PFSK-1 (cell line): ENCODE results near the gene C15orf61.

Experiments
- FOXP2 ChIP-seq: optimal IDR thresholded peaks from 2 replicates; pipeline ENCODE3; 2011; ENCODE audit warnings: borderline replicate concordance, control low read depth, inconsistent platforms; ENCODE audit not compliant: insufficient read depth; ENCODE audit errors: extremely low read length, extremely low read depth
- POLR2AphosphoS5 ChIP-seq: IDR thresholded peaks from 2 replicates; pipeline ENCODE4 v1.6.1; 2012; ENCODE audit warnings: low read depth, mild to moderate bottlenecking, control low read depth, low read length, moderate library complexity
- SIN3A ChIP-seq: IDR thresholded peaks from 2 replicates; pipeline ENCODE4 v1.6.1; 2012; ENCODE audit warnings: mild to moderate bottlenecking, low read length, moderate library complexity, borderline replicate concordance; ENCODE audit not compliant: insufficient read depth
- TAF1 ChIP-seq: IDR thresholded peaks from 2 replicates; pipeline ENCODE4 v1.6.1; 2012; ENCODE audit warnings: low read length, control low read depth, borderline replicate concordance; ENCODE audit not compliant: insufficient read depth
- TF ChIP-seq, protein P1 (sequence below), 2 experiments: IDR thresholded peaks; 2 replicates each; pipeline versions ENCODE4 v1.6.1 to v1.8.0; 2011 to 2012; ENCODE audit warnings: low read depth in 2 of 2, low read length in 2 of 2, control low read depth in 1 of 2, inconsistent platforms in 1 of 2, mild to moderate bottlenecking in 1 of 2, moderate library complexity in 1 of 2; ENCODE audit not compliant: insufficient read depth in 1 of 2

The C15orf61 gene

DNA sequence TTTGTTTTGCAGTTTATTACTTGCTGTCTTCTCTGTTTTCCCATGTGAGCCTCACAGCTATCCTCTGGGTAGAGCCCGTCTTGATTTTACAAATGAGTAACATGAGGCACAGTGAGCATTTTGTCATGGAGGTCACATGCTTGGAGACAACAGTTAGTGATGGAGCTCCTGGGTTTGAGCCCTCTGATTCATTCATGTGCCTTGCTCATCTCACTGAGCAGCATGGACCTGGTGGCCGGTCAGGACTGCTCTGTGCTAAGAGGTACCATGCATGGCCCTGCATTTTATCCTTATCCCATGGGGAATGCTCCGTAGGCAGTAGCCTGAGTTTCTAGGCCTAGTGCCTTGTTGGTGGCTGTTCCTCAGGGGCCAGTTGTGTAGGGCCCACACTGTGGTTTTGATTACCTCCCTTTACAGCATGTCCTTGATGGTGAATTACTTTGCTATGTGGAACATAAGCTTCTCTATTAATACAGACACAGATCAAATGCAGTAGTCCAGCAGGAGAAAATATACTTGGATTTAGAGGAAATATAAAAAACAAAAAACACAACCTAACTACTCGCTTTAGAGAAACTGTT, 57.2 kb downstream of the C15orf61 start:
- no peak for TF ChIP-seq FOXP2
- TF ChIP-seq POLR2AphosphoS5 = no peak
- TF ChIP-seq SIN3A = no peak
- TF ChIP-seq, protein P1, sequence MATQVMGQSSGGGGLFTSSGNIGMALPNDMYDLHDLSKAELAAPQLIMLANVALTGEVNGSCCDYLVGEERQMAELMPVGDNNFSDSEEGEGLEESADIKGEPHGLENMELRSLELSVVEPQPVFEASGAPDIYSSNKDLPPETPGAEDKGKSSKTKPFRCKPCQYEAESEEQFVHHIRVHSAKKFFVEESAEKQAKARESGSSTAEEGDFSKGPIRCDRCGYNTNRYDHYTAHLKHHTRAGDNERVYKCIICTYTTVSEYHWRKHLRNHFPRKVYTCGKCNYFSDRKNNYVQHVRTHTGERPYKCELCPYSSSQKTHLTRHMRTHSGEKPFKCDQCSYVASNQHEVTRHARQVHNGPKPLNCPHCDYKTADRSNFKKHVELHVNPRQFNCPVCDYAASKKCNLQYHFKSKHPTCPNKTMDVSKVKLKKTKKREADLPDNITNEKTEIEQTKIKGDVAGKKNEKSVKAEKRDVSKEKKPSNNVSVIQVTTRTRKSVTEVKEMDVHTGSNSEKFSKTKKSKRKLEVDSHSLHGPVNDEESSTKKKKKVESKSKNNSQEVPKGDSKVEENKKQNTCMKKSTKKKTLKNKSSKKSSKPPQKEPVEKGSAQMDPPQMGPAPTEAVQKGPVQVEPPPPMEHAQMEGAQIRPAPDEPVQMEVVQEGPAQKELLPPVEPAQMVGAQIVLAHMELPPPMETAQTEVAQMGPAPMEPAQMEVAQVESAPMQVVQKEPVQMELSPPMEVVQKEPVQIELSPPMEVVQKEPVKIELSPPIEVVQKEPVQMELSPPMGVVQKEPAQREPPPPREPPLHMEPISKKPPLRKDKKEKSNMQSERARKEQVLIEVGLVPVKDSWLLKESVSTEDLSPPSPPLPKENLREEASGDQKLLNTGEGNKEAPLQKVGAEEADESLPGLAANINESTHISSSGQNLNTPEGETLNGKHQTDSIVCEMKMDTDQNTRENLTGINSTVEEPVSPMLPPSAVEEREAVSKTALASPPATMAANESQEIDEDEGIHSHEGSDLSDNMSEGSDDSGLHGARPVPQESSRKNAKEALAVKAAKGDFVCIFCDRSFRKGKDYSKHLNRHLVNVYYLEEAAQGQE (IDR thresholded peaks at IDR 0.05; ENCODE audit: insufficient read depth in 1 of 2, low read depth in 2 of 2, low read length in 2 of 2) = no peak
- no peak for TF ChIP-seq TAF1

DNA sequence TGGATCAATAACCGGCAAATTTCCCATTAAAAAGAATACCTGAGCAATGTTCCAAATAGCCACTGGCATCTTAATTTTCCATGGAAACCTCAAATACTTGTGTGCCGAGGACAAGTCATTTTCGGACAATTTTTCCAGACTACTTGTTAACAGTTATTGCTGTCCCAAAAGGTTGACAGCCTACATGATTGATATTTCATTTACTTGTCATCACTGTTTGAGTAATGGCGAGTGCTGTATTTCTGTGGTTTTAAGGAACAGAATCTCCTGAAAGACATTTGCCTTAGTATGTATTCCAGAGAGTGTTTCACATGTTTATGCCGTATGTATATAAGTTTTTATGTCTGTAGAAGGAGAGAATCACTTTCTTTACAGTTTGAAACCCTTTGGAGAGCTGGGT, 58.2 kb downstream of the C15orf61 start:
- TF ChIP-seq SIN3A (no peak), FOXP2 (no peak), TAF1 (no peak), POLR2AphosphoS5 (no peak)
- TF ChIP-seq, protein P1 (IDR thresholded peaks at IDR 0.05; ENCODE audit: insufficient read depth in 1 of 2, low read depth in 2 of 2, low read length in 2 of 2) = no peak
